GM15510 (cell line): ENCODE data around the gene CXCR2.

Experiments
- POLR2A ChIP-seq: IDR thresholded peaks from 3 replicates; pipeline ENCODE4 v1.6.1; 2011; ENCODE audit warnings: borderline replicate concordance; ENCODE audit not compliant: insufficient read length; ENCODE audit errors: extremely low read depth

Gene CXCR2

DNA sequence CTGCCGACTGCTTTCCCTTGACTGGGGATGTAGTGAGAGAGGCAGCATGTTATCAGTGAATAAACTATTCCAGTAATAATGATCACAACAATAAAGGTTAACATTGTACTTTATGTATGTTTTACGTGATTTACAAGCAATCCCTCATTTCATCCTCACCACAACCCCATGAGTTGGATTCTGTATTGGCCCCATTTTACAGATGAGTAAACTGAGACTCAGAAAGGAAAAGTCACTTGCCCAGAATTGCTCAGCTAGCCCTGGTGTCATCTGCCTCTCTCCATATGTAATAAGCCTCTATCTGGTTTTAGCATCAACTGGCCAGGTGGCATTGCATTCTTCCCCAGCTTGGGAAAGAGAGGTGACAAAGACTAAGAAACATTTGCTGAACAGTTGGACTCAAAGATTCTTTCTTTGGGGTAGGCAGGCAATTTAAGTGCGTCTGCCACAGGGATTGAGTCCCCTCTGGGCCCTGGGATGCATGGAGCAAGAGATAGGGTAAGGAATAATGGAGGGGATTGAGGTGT lies 2.2 kb downstream of the CXCR2 start:
- no peak for TF ChIP-seq POLR2A

DNA sequence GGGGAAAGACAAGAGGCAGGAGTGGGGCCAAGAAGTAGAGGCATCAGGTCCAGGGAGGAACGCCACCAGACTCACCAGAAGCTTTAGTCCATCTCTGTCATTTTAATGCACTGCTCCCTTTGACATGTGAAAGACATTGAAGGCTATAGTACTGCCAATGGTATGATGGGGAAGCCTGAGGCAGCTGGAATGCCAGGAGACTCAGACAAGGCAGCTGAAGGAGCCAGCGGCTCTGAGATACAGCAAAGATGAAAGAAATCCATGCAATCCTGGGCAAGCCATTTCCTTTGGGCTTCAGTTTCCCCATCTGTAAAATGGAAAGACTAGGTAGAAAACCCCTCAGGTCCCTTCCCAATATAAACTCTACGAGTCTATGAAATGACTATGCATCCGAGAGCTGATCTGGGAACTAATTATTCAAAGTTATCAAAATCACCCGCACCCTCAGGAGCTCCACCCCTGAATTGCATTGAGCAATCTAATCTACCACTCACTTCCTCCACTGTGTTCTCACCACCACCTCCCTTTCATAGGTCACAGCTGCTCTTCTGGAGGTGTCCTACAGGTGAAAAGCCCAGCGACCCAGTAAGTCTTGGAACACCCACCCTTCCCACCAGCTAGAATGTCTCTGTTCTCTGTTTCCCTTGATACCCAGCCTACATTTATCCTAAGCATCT lies 3.1 kb downstream of the CXCR2 start:
- TF ChIP-seq POLR2A, result no peak

DNA sequence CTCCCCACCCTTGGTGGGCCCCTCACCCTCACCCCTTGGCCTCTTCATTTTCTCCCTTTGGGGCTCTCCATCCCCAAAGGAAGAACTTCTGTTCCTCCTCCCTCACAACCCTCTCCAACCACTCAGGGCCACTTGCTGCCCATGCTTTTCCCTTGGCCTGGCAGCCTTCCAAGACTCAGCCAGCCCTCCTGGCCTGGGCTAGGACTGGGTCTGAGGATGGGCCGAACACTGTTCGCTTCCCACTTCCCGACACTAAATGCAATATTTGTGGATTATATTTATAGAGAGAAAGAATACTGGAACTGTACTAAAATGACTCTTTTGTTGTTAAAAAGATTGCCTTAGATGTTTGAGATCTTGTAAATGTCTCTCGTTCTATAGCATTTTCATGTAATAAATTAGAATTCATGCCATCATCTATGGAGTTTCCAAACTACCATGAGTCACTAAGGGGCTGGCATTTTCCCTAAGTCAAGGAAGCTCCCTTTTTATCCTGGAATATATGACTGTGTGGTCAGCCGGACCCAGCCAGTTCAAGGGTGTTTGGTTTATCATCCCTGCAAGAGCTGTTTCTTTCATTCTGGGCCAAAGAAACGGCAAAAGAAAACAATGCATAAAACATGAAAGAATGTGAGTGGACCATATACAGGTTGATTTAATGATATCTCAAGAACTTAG lies 3.8 kb downstream of the CXCR2 start:
- no peak for TF ChIP-seq POLR2A

DNA sequence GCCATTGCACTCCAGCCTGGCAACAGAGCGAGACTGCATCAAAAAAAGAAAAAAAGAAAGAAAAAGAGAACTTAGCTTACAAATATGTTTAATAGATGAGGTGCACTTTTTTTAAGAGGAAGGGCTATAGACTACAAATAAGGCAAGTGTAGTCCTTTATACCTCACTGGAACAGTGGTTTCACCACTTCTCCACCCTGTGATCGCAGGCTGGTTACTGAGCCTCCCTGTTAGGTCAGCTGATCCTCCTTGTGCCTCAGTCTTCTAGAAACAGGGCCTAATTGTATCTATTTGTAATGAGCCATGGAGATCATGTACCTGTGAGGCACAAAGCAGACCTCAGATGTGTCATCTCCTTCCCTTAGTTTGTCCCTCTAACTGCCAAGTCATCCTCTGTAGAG lies 4.5 kb downstream of the CXCR2 start:
- TF ChIP-seq POLR2A, result no peak

DNA sequence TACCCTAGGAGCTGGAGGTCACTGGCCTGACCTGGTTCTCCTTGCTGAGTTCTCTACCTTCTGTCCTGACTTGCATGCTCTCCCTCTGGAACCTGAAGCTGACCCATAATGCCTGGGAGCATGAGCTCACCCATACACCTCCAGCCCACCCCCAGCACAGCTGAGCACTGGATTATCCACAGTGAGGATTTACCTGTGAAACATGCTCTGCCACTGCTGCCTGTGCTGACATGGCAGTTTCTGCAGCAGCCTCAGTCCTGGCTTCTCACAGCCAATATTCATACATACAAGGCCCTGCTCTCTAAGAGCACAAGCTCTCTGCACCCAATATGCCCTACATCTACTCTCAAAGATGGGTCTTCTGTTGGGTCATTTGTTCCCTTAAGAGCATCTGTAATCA lies 5.0 kb downstream of the CXCR2 start:
- TF ChIP-seq POLR2A, result no peak

DNA sequence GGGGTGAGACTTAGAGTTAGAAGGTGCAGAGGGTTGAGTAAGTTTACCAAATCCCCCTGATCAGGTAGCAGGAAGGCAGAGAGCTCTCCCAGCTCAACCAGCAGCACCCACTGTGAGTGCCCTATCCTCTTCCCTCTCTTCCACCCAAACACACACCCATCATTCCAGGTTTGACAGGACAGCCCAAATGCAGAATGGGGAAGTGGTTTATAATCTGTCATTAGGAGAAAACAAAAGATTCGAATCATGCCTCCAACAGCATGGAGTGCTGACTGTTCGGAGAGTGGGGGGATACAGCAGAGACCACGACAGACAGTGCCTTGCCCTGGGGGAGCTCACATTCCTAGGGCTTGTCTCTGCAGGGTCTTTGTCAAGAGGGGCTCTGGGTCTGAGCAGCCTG lies 11.7 kb downstream of the CXCR2 start:
- TF ChIP-seq POLR2A, result no peak

DNA sequence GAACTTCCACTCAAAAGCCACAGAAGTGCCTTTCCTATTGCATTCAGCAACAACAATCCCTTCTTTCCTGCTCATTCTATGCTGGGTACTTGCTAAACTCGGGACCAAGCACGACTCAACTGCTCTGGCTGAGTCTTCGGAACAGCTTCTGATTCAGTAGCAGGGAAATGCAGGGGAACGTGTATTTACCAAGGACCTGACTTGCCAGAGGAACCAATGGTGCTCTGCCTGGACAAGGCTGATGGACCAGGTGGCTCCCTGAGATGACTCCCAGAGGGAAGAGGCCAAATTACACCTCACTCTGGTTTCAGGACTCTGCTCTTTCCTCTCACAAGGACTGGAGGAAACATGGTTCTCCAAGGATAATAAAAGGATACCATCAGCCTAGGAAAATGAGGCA lies 12.2 kb downstream of the CXCR2 start:
- TF ChIP-seq POLR2A, result no peak

DNA sequence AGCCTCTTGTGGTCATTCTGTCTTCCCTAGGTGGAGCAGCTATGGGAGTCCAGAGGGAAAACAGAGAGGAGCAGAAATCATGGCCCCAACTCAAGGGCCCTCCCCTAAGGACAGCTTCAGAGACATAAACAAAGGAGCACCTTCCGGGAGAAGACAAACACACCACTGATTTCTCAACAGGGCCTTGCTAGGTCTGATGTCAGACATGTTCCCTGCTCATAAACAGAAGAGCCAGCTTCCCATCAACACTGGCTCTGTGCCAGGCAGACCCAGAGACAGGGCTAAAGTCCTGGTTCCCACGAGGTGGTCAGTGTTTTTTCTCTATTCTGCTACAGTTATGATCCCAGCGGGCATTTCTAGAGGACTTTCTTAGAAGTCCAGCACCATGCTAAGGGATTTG lies 19.3 kb downstream of the CXCR2 start:
- TF ChIP-seq POLR2A, result no peak

DNA sequence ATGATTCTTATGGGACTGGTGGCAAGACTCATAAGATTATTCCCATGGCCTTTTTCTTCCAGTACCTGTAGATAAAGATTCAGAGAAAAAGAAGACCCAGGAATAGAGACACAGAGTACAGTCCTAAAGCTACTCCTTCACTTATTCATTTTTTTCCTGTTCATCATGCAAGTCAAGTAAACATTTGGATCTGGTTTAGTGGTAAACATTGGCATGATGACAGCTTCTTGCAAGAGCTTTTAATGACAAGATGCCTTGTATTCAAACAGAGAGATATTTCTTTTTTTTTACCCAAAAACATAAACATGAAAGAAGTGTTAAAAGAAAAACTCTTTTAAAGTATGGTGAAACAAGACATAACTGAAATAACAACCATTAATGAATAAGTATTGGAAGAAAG lies 20.2 kb downstream of the CXCR2 start:
- TF ChIP-seq POLR2A, result no peak

DNA sequence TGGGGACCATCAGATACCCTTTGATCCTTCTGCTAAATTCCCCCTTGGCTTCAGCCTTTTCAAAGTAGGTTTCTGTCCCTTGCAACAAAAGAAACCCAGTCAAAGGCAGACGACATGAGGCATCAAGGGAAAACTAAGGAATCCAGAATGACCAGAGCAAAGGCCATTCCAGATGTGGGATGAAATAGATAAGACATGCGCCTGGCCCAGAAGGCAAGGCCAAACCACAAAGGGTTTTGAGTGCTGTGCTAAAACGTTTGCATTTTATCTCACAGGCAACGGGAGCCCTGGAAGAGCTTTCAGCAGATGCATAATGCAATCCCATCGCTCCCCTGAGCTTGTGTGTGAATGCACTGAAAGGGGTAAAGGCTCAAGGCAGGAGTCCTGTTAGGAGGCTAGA lies 23.3 kb downstream of the CXCR2 start:
- no peak for TF ChIP-seq POLR2A

DNA sequence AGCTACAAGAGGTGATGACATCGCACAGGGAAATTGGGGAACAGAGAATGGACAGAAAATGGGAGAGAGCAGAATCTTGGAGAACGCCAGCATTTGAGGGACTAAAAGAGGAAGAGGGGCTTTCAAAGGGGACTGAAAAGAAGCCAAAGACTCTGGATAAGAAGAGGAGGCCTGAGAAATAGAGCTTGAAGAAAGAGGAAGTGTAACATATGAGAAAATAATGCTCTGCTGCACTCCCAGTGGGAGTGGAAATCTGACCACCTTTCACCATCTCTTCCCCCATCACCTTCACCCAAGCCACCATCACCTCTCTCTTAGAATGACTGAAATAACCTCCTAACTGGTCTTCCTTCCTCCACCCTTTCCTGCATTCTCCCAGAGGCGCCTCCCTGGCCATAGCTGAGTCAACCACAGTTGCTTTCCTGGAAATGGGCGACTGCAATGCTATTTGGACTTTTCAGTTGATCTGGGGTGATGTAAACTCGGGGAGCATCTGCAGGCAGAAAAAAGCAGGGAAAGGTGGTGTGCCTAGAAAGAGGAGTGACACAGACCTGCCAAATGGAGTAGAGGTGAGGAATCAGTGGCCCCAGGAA lies 24.1 kb downstream of the CXCR2 start:
- TF ChIP-seq POLR2A, result no peak

DNA sequence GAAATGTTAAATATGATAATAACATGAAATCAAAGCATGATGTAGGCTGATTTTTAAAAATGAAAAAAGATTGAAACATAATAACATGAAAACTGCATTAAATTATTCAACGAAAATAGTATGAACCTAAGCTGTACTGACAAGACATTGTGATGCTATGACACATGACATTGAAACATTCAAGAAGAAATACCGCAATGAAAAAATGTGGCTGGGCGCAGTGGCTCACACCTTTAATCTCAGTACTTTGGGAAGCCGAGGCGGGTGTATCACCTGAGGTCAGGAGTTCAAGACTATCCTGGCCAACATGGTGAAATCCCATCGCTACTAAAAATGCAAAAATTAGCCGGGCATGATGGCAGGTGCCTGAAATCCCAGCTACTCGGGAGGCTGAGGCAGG lies 26.3 kb downstream of the CXCR2 start:
- no peak for TF ChIP-seq POLR2A

DNA sequence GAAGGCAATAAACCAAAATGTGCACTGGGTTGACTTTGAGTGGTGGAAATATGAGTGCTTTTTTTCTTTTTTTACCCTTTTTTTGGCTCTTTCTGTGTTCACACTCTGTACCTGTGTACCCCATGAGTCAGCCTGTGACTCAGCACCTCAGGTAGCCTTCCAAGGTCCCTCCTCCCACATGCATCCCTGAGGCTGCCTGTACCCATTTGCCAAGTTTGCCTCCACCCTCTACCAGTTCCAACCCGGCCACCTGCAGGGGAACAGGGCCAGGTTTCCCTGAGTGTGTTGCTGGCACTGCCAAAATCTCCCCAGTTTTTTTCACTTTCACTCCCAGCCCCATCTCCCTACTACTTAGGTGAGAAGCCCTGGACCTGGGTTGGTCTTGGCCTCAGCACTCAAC lies 26.9 kb downstream of the CXCR2 start:
- TF ChIP-seq POLR2A, result no peak

DNA sequence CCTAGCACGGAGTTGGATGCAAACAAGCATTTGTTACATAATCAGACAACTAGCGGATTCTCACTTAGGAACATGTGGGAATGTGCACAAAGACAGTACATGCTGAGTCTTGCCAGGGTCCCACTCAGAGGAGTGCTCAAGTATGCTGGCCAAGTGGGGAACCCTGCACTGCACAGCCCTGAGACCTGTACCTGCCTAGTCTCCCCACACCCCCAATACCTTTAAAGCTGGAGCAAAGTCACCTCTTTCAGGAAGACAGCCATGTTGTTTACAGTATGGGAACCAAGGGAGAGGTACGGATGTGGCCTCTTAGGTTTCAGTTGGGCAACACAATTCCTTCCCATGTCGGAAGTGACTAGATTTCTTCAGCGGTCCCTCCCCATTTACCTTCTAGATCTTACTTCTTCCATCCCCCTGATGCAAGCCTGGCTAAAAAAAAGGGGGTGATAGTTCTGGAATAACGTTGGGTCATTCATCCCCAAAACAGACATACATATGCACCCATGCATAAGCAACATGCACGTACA lies 30.2 kb downstream of the CXCR2 start:
- TF ChIP-seq POLR2A, result no peak

DNA sequence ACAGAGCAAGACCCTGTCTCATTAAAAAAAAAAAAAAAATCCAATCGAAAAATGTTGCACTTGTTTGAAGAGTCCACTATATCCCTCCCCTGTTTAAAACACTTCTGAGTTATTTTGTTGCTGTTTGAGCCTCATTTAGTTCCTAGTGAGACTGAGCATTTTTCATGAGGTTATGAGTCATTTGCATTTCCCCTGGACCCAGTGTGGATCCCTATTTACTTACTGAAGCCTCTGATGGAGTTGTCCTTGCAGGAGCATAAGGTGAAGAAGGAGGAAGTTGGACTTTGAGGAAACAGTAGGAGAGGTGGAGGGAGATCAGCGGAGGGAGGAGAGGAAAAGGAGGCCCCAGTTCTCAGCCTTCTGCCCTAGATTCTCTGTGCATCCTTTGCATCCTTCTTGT lies 35.8 kb downstream of the CXCR2 start:
- TF ChIP-seq POLR2A, result no peak

DNA sequence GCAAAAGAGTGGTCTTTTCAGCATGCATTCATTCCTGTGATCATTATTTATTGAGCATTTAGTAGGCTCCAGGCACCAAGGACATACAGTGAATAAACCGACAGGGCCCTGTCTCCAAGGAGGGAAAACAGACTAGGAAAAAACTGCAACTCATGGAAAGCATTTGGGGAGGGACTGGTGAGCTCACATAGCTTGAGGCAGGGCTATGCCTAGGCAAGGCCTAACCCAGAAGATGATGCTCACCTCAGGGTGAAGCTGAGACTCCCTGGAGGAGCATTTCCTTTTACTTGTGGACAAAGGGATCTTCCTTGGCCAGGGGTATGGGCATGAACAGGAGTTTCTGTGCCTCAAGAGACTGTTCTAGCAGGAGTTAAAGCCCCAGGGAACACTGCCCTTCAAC lies 37.0 kb downstream of the CXCR2 start:
- TF ChIP-seq POLR2A, result no peak

DNA sequence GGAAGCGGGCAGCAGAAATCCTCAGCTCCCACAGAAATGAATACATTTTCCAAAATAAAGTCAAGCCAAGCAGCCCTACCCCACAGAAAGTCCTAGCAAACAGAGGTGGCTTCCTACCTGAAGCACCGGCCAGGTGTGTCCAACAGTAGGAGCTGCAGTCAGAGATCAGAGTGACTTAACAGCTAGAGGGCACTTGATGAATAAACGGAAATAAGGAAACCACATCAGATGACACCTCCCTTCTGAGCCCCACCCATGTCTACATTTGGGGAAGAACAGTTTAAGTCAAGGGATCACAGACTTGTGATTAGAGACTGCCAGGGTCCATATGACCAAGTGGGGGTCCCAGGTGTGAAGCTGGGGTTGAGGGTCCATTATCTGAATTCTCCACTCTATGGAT lies 41.0 kb downstream of the CXCR2 start, which contains the start of gene CXCR1:
Gene CXCR1 (minus strand): TSS at position 172 of the 400 bp plus-strand sequence. CDS start 1,751 bp downstream, outside the sequence.
- no peak for TF ChIP-seq POLR2A

DNA sequence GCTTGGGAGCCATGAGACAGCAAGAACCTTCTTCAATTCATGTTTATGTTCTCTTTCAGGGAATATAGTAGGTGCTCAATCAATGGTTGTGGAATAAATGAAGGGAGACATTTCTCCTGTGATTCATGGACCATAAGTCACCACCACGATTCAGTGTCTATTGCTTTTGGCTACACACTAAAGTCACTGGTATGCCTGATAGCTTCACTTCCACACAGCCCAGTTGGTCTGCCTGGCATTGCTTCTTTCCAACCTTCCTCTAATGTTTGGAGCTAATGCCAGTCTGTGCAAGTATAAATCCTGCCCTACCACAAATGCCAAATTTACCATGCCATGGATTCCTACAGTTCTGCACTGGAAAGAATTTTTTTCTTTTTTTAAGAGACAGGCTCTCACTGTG lies 42.2 kb downstream of the CXCR2 start:
- no peak for TF ChIP-seq POLR2A
